DOHH2 (cell line): ENCODE measurements around the gene SENP5.

Experiments
- H3F3A ChIP-seq: fragments of 200-600 bp; sonication (generic), shearing (Covaris generic); 2 replicates; pipeline ENCODE4 v1.6.0; 2016; ENCODE audit warnings: antibody characterized with exemption, mild to moderate bottlenecking; ENCODE audit not compliant: control insufficient read depth, insufficient read depth
- H3K27ac ChIP-seq: fragments of 200-600 bp; sonication (generic); 2 replicates; pipeline ENCODE4 v1.5.1; 2014; ENCODE audit warnings: low read depth, mild to moderate bottlenecking, low read length, moderate library complexity
- H3K27me3 ChIP-seq: fragments of 200-600 bp; sonication (generic); 2 replicates; pipeline ENCODE4 v1.6.1; 2014; ENCODE audit warnings: mild to moderate bottlenecking, low read length, mixed read lengths; ENCODE audit not compliant: control insufficient read depth
- H3K36me3 ChIP-seq: fragments of 200-600 bp; sonication (generic); 2 replicates; pipeline ENCODE4 v1.6.1; 2014; ENCODE audit warnings: mild to moderate bottlenecking, low read length, moderate library complexity, mixed read lengths; ENCODE audit not compliant: control insufficient read depth
- H3K4me1 ChIP-seq: fragments of 200-600 bp; sonication (generic); 2 replicates; pipeline ENCODE4 v1.6.1; 2014; ENCODE audit warnings: mild to moderate bottlenecking, low read length, mixed read lengths; ENCODE audit not compliant: control insufficient read depth
- H3K4me2 ChIP-seq: fragments of 200-600 bp; sonication (generic); 2 replicates; pipeline ENCODE4 v1.6.0; 2014; ENCODE audit warnings: mild to moderate bottlenecking, low read length, moderate library complexity
- H3K4me3 ChIP-seq: fragments of 200-600 bp; sonication (generic); 2 replicates; pipeline ENCODE4 v1.5.1; 2014; ENCODE audit warnings: mild to moderate bottlenecking, low read length, mixed read lengths
- H3K79me2 ChIP-seq: fragments of 200-600 bp; sonication (generic); 2 replicates; pipeline ENCODE4 v1.6.1; 2014; ENCODE audit warnings: mild to moderate bottlenecking, low read length, mixed read lengths; ENCODE audit not compliant: control insufficient read depth
- H3K9me2 ChIP-seq: fragments of 200-600 bp; sonication (generic); replicated peaks from 2 replicates; pipeline ENCODE4 v1.6.1; 2014; ENCODE audit warnings: mild to moderate bottlenecking, low read length, mixed read lengths; ENCODE audit not compliant: control insufficient read depth
- H3K9me3 ChIP-seq: fragments of 200-600 bp; sonication (generic); 2 replicates; pipeline ENCODE4 v1.6.1; 2014; ENCODE audit warnings: antibody characterized with exemption, low read length, mixed read lengths; ENCODE audit not compliant: control insufficient read depth, insufficient read depth
- H4K20me1 ChIP-seq: fragments of 200-600 bp; sonication (generic); 2 replicates; pipeline ENCODE4 v1.6.0; 2014; ENCODE audit warnings: low read depth, mild to moderate bottlenecking, antibody characterized with exemption, low read length, moderate library complexity; ENCODE audit not compliant: control insufficient read depth, insufficient read depth
- EZH2phosphoT487 ChIP-seq: fragments of 200-600 bp; sonication (generic); IDR thresholded peaks from 2 replicates; pipeline ENCODE4 v1.6.1; 2017; ENCODE audit warnings: borderline replicate concordance, mild to moderate bottlenecking, antibody characterized with exemption, low read length, moderate library complexity, mixed read lengths
- TF ChIP-seq, protein P1 (sequence below): fragments of 200-600 bp; sonication (generic); IDR thresholded peaks from one replicate; pipeline ENCODE4 v1.5.1; 2014; ENCODE audit warnings: antibody characterized with exemption, mild to moderate bottlenecking, low read depth, low read length; ENCODE audit not compliant: poor library complexity, severe bottlenecking

SENP5 gene

DNA sequence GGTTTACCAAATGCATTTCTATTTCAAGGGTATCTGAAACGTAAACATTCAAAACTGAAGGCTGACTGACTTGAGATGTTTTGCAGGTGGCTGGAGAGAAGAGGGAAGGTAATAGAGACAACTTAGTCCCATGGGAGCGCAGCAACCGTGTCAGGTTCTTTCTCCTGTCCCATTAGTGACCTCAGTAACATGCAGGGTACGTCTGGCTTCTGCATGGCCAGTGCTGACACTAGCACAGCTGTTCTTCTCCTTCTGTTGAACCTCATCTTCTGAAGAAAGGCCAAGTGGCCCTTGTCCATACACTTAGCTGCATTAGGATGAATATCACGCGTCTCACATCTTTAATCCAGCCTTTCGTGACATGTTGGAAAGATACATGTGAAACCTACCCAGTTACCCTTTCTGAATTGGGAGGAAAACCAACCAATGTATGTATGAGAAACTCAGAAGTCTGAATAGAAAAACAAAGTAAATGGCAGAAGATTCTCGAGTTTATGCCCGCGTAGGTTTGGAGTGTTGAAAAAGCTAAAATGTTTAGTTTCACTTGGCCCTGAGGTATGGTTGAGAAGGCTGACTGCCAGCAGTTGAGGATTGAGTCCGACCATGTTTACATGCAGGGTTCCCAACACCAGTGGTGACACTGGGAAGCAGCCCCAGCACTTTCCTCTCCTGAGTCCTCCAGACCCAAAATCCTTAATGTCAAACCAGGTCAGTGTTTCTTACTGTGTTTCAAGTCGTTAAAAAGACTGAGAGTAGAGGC is 64.3 kb downstream of the SENP5 start:
- peak overlapping the region; percentile 19; the same call in 1 of the 2 replicates for H3K27ac ChIP-seq

DNA sequence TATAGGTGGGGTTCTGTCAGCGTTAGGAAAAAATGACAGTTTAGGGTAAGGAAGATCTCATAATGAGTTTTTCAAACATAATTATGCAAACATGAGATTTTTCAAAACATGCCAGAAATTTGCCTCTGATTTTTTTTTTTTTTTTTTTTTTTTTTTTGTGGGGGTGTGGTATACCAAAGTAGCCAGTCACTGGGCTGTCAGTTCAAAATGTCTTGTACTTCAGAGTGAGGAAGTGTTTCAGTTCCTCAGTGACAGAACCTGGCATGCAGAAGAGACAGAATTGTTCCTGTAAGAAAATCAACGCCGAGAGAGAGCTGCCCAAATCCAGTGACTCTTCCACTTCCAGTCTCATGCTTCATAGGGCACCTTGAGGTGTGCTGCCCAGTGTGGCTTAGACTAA is 64.9 kb downstream of the SENP5 start:
- Histone ChIP-seq H3K27ac (0 out of 2 replicates have a peak overlapping the region, but pooled peaks have one; percentile 5), H4K20me1 (no peaks in the 10 kb centered on the region), H3K9me3 (no peaks in the 10 kb centered on the region), H3K4me1 (peaks cover 24% of the 10 kb centered on the region), H3K4me2 (no peak overlapping the region), H3F3A (peaks cover 9% of the 10 kb centered on the region), H3K27me3 (no peaks in the 10 kb centered on the region), H3K36me3 (peaks cover 80% of the 10 kb centered on the region), H3K4me3 (no peak overlapping the region), H3K79me2 (peaks cover 6% of the 10 kb centered on the region), H3K9me2 (no peaks in the 10 kb centered on the region)
- TF ChIP-seq, protein P1, sequence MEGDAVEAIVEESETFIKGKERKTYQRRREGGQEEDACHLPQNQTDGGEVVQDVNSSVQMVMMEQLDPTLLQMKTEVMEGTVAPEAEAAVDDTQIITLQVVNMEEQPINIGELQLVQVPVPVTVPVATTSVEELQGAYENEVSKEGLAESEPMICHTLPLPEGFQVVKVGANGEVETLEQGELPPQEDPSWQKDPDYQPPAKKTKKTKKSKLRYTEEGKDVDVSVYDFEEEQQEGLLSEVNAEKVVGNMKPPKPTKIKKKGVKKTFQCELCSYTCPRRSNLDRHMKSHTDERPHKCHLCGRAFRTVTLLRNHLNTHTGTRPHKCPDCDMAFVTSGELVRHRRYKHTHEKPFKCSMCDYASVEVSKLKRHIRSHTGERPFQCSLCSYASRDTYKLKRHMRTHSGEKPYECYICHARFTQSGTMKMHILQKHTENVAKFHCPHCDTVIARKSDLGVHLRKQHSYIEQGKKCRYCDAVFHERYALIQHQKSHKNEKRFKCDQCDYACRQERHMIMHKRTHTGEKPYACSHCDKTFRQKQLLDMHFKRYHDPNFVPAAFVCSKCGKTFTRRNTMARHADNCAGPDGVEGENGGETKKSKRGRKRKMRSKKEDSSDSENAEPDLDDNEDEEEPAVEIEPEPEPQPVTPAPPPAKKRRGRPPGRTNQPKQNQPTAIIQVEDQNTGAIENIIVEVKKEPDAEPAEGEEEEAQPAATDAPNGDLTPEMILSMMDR, result no peak
- no peak for TF ChIP-seq EZH2phosphoT487

More for the DNA sequence above, 64.3 kb downstream of the SENP5 start:
- TF ChIP-seq, protein P1, result no peak
- TF ChIP-seq EZH2phosphoT487, result no peak
- H4K20me1 ChIP-seq, result no peaks in the 10 kb centered on the region
- peaks cover 75% of the 10 kb centered on the region for H3K36me3 ChIP-seq
- H3K79me2 ChIP-seq, result peaks cover 1% of the 10 kb centered on the region; the same call in 1 of the 2 replicates
- no peaks in the 10 kb centered on the region for H3K9me2 ChIP-seq
- peaks cover 24% of the 10 kb centered on the region for H3K4me1 ChIP-seq
- peak overlapping the region; percentile 44 for H3K4me2 ChIP-seq
- H3F3A ChIP-seq, result peaks cover 7% of the 10 kb centered on the region; the same call in 1 of the 2 replicates
- H3K4me3 ChIP-seq, result no peak overlapping the region
- no peaks in the 10 kb centered on the region for H3K27me3 ChIP-seq
- H3K9me3 ChIP-seq, result no peaks in the 10 kb centered on the region

DNA sequence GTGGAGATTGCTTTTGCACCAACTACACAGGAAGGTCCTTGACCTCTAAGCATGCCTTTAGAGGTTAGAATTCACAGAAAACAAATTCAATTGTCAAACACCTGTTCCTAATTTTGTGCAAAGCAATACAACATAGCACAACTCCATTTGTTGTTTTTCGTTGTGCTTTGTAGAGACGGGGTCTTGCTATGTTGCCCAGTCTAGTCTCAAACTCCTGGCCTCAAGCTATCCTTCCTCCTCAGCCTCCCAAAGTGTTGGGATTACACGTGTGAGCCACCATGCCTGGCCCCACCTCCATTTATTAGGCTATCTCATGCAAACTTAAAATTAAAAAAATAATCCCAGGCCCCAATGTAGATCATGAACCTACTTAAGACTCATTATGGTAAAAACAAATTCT is 68.6 kb downstream of the SENP5 start:
- TF ChIP-seq EZH2phosphoT487, result no peak
- TF ChIP-seq, protein P1, result no peak
- Histone ChIP-seq H3K27ac (no peak overlapping the region), H3K9me2 (no peaks in the 10 kb centered on the region), H3K79me2 (peaks cover 43% of the 10 kb centered on the region), H3F3A (peaks cover 9% of the 10 kb centered on the region), H3K27me3 (no peaks in the 10 kb centered on the region), H4K20me1 (peaks cover 9% of the 10 kb centered on the region), H3K4me3 (no peak overlapping the region), H3K36me3 (peaks cover 90% of the 10 kb centered on the region), H3K4me1 (peaks cover 30% of the 10 kb centered on the region), H3K4me2 (no peak overlapping the region), H3K9me3 (no peaks in the 10 kb centered on the region)
